GM21447 (cell line): Measurements from ENCODE around the gene PEX5.
"Not testable (repeated sequence)": the region's sequence is repeated elsewhere in the genome, so short reads cannot be mapped to it uniquely, and the experiment has no call there.

Source experiments
- ATAC-seq: cut with Tn5 transposase; IDR thresholded peaks from one replicate; pipeline ENCODE4 v1.9.1; 2021; ENCODE audit not compliant: unreplicated experiment

The PEX5 gene

GRCh38 chr12:7210642-7211151 is 21.2 kb downstream of the PEX5 start:
- no peak for ATAC-seq

- ATAC-seq: no peak
Measured at GRCh38 chr12:7212678-7213077, 23.2 kb downstream of the PEX5 start.

- ATAC-seq: not testable (repeated sequence)
Measured at GRCh38 chr12:7213745-7214144, 24.3 kb downstream of the PEX5 start.

- ATAC-seq: no peak
Measured at GRCh38 chr12:7217475-7218069, 28.1 kb downstream of the PEX5 start.

- ATAC-seq: no peak
Measured at GRCh38 chr12:7219599-7220243, 30.2 kb downstream of the PEX5 start.

- no peak for ATAC-seq
Measured at GRCh38 chr12:7221486-7221885, 32.0 kb downstream of the PEX5 start.

- no peak for ATAC-seq
Measured at GRCh38 chr12:7229741-7230140, 40.3 kb downstream of the PEX5 start.

GRCh38 chr12:7241404-7242005 is 52.0 kb downstream of the PEX5 start:
- no peak for ATAC-seq

GRCh38 chr12:7242176-7243101 is 53.0 kb downstream of the PEX5 start:
- ATAC-seq: no peak

GRCh38 chr12:7251328-7251996 is 62.0 kb downstream of the PEX5 start:
- not testable (repeated sequence) for ATAC-seq

GRCh38 chr12:7259060-7259459 is 69.6 kb downstream of the PEX5 start:
- ATAC-seq: no peak
